Measurements from ENCODE around the gene EHD1. TPM values are rescaled to one million over a fixed set of nuclear protein-coding genes. Genes with fewer than 3 reads are reported as not detected.
A peak's percentile ranks its signal among the peaks of the same experiment; 100 is the strongest.

EHD1 gene
- total RNA-seq, 1 donor from 2014 or later: 19.8 TPM

DNA sequence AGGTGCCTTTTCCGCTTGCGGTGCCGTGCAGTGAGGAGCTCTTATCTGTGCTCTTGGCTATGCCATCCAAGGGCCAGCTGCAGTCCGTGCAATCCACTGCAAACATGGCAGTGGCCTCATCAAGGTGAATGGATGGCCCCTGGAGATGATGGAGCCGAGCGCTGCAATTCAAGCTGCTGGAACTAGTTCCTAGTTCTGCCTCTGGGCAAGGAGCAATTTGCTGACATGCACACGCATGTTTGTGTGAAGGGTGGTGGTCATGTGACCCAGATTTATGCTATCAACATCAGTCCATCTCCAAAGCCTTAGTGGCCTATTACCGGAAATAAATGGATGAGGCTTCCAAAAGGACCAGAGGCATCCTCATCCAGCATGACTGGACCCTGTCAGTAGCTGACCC, 3.1 kb upstream of the EHD1 start:
- H3K79me2 ChIP-seq (ENCODE audit: low read depth): peaks cover 14% of the 10 kb centered on the region
- TF ChIP-seq EZH2phosphoT487 (IDR thresholded peaks at IDR 0.05) (no peak), EZH2 (IDR thresholded peaks at IDR 0.05) (no peak)
- TF ChIP-seq, protein P1, sequence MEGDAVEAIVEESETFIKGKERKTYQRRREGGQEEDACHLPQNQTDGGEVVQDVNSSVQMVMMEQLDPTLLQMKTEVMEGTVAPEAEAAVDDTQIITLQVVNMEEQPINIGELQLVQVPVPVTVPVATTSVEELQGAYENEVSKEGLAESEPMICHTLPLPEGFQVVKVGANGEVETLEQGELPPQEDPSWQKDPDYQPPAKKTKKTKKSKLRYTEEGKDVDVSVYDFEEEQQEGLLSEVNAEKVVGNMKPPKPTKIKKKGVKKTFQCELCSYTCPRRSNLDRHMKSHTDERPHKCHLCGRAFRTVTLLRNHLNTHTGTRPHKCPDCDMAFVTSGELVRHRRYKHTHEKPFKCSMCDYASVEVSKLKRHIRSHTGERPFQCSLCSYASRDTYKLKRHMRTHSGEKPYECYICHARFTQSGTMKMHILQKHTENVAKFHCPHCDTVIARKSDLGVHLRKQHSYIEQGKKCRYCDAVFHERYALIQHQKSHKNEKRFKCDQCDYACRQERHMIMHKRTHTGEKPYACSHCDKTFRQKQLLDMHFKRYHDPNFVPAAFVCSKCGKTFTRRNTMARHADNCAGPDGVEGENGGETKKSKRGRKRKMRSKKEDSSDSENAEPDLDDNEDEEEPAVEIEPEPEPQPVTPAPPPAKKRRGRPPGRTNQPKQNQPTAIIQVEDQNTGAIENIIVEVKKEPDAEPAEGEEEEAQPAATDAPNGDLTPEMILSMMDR (IDR thresholded peaks at IDR 0.05): no peak
- H3K9ac ChIP-seq: no peak overlapping the region
- peaks cover 18% of the 10 kb centered on the region for H3K4me1 ChIP-seq
- Mint-ChIP-seq H3K9me3 (no peaks in the 10 kb centered on the region), H3K27me3 (ENCODE audit: insufficient read depth, low read depth) (peaks cover 9% of the 10 kb centered on the region), H3K4me3 (peak overlapping the region; percentile 98), H3K36me3 (no peaks in the 10 kb centered on the region), H3K27ac (no peak overlapping the region), H3K4me1 (peaks cover 29% of the 10 kb centered on the region)
- H3K27ac ChIP-seq: no peak overlapping the region
- H3K9me3 ChIP-seq (ENCODE audit: low read depth): no peaks in the 10 kb centered on the region
- H3K4me3 ChIP-seq: no peak overlapping the region
- peaks cover 15% of the 10 kb centered on the region for H3F3A ChIP-seq (ENCODE audit: low read depth)
- no peaks in the 10 kb centered on the region for H3K27me3 ChIP-seq
- no peak for DNase-seq (ENCODE audit: low spot score)
- no peak overlapping the region for H3K4me2 ChIP-seq
- H3K36me3 ChIP-seq: no peaks in the 10 kb centered on the region
- H2AFZ ChIP-seq (replicated peaks): no peak overlapping the region
- H4K20me1 ChIP-seq (ENCODE audit: low read depth): peaks cover 10% of the 10 kb centered on the region

DNA sequence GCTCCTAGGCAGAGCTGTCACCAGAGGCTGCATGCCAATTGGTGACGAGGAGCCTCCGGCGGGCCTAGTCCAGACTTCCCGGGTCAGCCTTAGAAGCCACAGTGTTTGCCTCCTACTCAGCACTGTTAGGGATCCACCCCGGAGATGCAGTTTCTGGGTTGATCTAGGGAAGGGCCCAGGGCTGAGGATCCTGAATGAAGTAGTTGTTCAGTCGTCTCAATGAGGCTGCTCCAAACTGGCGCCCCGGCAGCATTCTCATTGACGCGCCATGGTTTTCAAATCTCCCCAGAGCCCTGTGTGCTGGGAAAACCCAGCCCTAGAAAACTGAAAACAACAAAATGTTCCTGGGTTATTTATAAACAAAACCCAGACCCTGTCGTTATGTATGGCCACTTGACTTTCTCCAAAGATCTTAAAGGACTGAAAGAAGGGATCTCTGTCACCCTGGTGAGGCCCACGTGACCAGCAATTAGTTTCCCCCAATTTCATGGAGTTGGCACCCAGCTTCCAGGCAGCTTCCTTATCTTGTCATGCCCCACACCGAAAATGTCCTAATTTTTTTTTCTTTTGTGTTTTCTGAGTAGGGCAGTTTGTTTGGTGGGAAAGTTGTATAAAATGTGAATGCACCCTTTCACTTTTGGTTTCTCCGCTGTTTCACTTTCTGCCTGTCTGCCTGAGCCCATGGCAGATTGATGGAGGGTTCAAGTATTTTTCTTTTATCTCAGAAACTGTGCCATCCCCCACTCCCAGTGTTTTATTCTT, 2.0 kb upstream of the EHD1 start:
- H3K27ac Mint-ChIP-seq: no peak overlapping the region
- peaks cover 18% of the 10 kb centered on the region for H3K4me1 ChIP-seq

DNA sequence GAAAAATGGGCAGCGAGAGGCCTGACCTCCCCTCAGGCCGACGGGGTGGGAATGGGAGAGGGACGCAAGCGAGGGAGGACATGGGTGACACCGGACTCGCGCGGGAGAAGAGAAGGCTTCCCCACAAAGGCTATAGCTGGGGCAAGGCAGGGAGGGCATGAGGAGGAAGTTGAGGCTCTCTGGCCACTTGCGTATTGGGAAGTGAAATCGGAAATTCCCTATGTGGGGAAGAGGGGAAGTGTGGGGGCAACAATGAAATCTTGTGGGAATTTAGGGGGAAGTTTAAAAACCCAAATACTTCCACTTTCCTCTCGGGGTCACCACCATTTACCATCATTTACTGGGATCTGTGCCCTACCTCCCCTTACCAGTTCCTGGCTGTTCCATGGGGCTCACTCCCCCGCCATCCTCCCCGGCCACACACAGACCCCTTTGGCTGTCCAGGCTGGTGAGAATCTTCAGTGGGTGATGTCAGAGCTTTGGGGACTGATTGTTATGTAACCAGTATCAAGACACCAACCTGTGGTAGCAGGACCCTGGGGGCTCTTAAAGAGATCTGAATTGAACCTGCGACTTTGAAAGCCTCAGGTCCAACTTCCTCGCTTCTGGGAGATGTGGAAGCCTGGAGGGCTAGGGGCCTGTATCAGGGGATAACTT, 951 bp upstream of the EHD1 start:
- peaks cover 15% of the 10 kb centered on the region for H3F3A ChIP-seq (ENCODE audit: low read depth)
- peak overlapping the region; percentile 98 for H3K4me3 Mint-ChIP-seq
- peaks cover under 1% of the 10 kb centered on the region for H3K36me3 Mint-ChIP-seq
- H3K27me3 Mint-ChIP-seq (ENCODE audit: insufficient read depth, low read depth): peaks cover 8% of the 10 kb centered on the region
- H3K79me2 ChIP-seq (ENCODE audit: low read depth): peaks cover 17% of the 10 kb centered on the region
- H3K27ac Mint-ChIP-seq: peak overlapping the region; percentile 79
- no peaks in the 10 kb centered on the region for H3K9me3 ChIP-seq (ENCODE audit: low read depth)
- peak overlapping the region; percentile 80 for H3K27ac ChIP-seq
- no peaks in the 10 kb centered on the region for H3K36me3 ChIP-seq
- H3K9ac ChIP-seq: peak overlapping the region; percentile 94
- no peak for DNase-seq (ENCODE audit: low spot score)
- peaks cover 50% of the 10 kb centered on the region for H3K4me1 Mint-ChIP-seq
- peak overlapping the region; percentile 78 for H2AFZ ChIP-seq (replicated peaks)
- no peaks in the 10 kb centered on the region for H3K27me3 ChIP-seq
- TF ChIP-seq EZH2 (IDR thresholded peaks at IDR 0.05) (no peak), EZH2phosphoT487 (IDR thresholded peaks at IDR 0.05) (no peak)
- TF ChIP-seq, protein P1 (IDR thresholded peaks at IDR 0.05): no peak
- no peaks in the 10 kb centered on the region for H3K9me3 Mint-ChIP-seq
- peaks cover 18% of the 10 kb centered on the region for H3K4me1 ChIP-seq
- H3K4me3 ChIP-seq: peak overlapping the region; percentile 88
- peaks cover 24% of the 10 kb centered on the region for H4K20me1 ChIP-seq (ENCODE audit: low read depth)
- peak overlapping the region; percentile 93 for H3K4me2 ChIP-seq

More for the DNA sequence above, 2.0 kb upstream of the EHD1 start:
- peaks cover 15% of the 10 kb centered on the region for H3F3A ChIP-seq (ENCODE audit: low read depth)
- H3K36me3 ChIP-seq: no peaks in the 10 kb centered on the region
- no peaks in the 10 kb centered on the region for H3K9me3 ChIP-seq (ENCODE audit: low read depth)
- Mint-ChIP-seq H3K4me1 (peaks cover 39% of the 10 kb centered on the region), H3K27me3 (ENCODE audit: insufficient read depth, low read depth) (peaks cover 9% of the 10 kb centered on the region), H3K36me3 (no peaks in the 10 kb centered on the region), H3K9me3 (no peaks in the 10 kb centered on the region), H3K4me3 (peak overlapping the region; percentile 98)
- no peak for DNase-seq (ENCODE audit: low spot score)
- H2AFZ ChIP-seq (replicated peaks): no peak overlapping the region
- peaks cover 21% of the 10 kb centered on the region for H4K20me1 ChIP-seq (ENCODE audit: low read depth)
- H3K4me3 ChIP-seq: no peak overlapping the region
- no peak for TF ChIP-seq EZH2 (IDR thresholded peaks at IDR 0.05)
- TF ChIP-seq EZH2phosphoT487 (IDR thresholded peaks at IDR 0.05): no peak
- TF ChIP-seq, protein P1 (IDR thresholded peaks at IDR 0.05): no peak
- H3K79me2 ChIP-seq (ENCODE audit: low read depth): peaks cover 17% of the 10 kb centered on the region
- no peak overlapping the region for H3K27ac ChIP-seq
- no peaks in the 10 kb centered on the region for H3K27me3 ChIP-seq
- no peak overlapping the region for H3K9ac ChIP-seq
- no peak overlapping the region for H3K4me2 ChIP-seq

All from neural progenitor cell (in vitro differentiated cells).